GM13976 (cell line): ENCODE results near the gene PSKH1.
"Not testable (repeated sequence)": the region's sequence is repeated elsewhere in the genome, so short reads cannot be mapped to it uniquely, and the experiment has no call there.

Experiments used
- DNase-seq: peaks from one replicate; pipeline ENCODE4 v3.0.0; 2012; ENCODE audit warnings: low spot score
- in situ Hi-C: fragments of 300-500 bp; cut with MboI; formaldehyde crosslinking; loops from one replicate; pipeline ENCODE4 v1.12.0; 2022; ENCODE audit warnings: low sequenced_read_pairs, mixed read lengths, inconsistent platforms; ENCODE audit not compliant: unreplicated experiment
- TF ChIP-seq, protein P1 (sequence below): IDR thresholded peaks from 2 replicates; pipeline ENCODE4 v1.5.1; 2012; ENCODE audit warnings: borderline replicate concordance, mild to moderate bottlenecking; ENCODE audit not compliant: insufficient read depth; ENCODE audit errors: extremely low read depth, missing control alignments, control extremely low read depth

The PSKH1 gene

GRCh38 chr16:67910158-67910557, 17.1 kb downstream of the PSKH1 start:
- no peak for DNase-seq
- in situ Hi-C loops = no loop called here
- TF ChIP-seq, protein P1, sequence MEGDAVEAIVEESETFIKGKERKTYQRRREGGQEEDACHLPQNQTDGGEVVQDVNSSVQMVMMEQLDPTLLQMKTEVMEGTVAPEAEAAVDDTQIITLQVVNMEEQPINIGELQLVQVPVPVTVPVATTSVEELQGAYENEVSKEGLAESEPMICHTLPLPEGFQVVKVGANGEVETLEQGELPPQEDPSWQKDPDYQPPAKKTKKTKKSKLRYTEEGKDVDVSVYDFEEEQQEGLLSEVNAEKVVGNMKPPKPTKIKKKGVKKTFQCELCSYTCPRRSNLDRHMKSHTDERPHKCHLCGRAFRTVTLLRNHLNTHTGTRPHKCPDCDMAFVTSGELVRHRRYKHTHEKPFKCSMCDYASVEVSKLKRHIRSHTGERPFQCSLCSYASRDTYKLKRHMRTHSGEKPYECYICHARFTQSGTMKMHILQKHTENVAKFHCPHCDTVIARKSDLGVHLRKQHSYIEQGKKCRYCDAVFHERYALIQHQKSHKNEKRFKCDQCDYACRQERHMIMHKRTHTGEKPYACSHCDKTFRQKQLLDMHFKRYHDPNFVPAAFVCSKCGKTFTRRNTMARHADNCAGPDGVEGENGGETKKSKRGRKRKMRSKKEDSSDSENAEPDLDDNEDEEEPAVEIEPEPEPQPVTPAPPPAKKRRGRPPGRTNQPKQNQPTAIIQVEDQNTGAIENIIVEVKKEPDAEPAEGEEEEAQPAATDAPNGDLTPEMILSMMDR = no peak

GRCh38 chr16:67914758-67915495, 21.9 kb downstream of the PSKH1 start:
- in situ Hi-C loops = no loop called here
- TF ChIP-seq, protein P1 = no peak
- no peak for DNase-seq

- in situ Hi-C loops, DNase-seq: not testable (repeated sequence)
These were observed 22.4 kb downstream of the PSKH1 start for GRCh38 chr16:67915496-67915769.

- DNase-seq = no peak
- in situ Hi-C loops = no loop called here
- TF ChIP-seq, protein P1 = no peak
These were observed 23.0 kb downstream of the PSKH1 start for GRCh38 chr16:67915831-67916723.

DNA sequence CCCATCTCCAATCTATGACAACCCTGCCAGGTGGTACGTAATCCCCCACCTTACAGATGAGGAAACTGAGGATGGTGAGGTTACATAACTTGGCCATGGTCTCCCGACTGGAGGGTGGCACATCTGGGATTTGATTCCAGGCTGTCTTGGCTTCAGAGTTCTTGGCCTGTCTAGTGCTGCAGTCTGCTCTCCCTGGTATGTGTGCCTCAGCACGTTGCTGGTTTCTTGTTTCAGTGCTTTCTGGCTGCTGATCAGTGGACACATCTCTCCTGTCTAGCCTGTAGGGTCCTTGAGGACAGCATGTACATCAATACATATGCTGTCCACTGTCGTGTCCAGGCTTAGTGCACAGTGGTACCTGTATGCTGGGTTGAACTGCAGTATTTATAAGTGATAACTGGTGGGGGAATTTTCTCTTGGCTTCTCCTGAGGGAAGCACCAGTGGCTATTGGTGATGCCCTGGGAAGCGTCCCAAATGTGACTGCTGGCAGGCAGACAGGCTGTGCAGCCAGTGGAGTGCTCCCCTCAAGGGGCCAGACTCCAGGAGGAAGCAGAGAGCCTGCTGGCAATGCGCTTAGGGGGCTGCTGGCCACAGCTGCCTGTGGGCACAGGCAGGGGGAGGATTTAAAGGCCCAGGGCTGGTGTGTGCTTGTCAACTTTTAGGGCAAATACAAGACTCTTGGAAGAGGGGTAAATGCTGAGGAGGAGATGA, 24.2 kb downstream of the PSKH1 start:
- no peak for DNase-seq
- TF ChIP-seq, protein P1 = no peak
- in situ Hi-C loops = no loop called here

DNA sequence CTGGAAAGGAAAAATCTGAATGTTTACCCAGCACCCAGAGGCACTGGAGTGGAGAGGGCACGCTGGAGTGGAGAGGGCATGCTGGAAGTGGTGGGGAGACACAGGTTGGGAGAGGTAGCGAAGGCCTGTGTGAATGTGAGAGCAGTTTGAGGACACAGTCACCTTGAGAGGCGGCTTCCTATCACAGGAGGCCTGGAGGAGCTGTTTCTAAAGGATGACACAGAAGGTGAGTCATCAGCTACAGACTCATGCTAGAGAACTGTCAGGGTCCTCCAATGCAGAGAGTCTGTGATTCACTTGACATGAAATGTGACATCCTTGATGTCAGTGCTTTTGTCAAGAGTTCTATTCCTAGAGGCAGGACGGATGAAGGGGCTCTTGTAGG, 24.8 kb downstream of the PSKH1 start:
- no peak for DNase-seq
- in situ Hi-C loops = no loop called here

More for the DNA sequence above, 24.8 kb downstream of the PSKH1 start:
- TF ChIP-seq, protein P1 = no peak
